Neural progenitor cell (in vitro differentiated cells): Measurements from ENCODE around the gene ZNF277.

ENCODE experiments used
- CTCF ChIP-seq: fragments of 200-600 bp; sonication (generic); IDR thresholded peaks from 2 replicates; pipeline ENCODE4 v1.5.1; 2017; ENCODE audit warnings: antibody characterized with exemption, mild to moderate bottlenecking
- EZH2 ChIP-seq: fragments of 200-600 bp; sonication (generic); IDR thresholded peaks from 2 replicates; pipeline ENCODE4 v1.6.1; 2017; ENCODE audit warnings: antibody characterized with exemption, mild to moderate bottlenecking, moderate library complexity

- TF ChIP-seq CTCF (no peak), EZH2 (no peak)
Observed at GRCh38 chr7:112272921-112273561, 66.5 kb downstream of the ZNF277 start.
